Pancreas (tissue), 10 donors: ENCODE results near the gene IBA57. TPM values are rescaled to one million over a fixed set of nuclear protein-coding genes. Genes with fewer than 3 reads are reported as not detected.

Source experiments
- ATAC-seq, 4 donors: fragments of 200-7000 bp; cut with Tn5 transposase; one replicate each; pipeline versions ENCODE4 v1.8.0 to v1.9.1; 2020; ENCODE audit warnings: mild to moderate bottlenecking in 4 of 4, moderate library complexity in 4 of 4
- DNase-seq, 6 donors: peaks; one replicate each; pipeline ENCODE4 v3.0.0-alpha.2; 2020
- FAIRE-seq: peaks from 2 replicates; lab custom pipeline; 2012; peaks lifted over from hg19 to GRCh38; lab: Jason Lieb, UNC
- H3K27ac ChIP-seq, 4 donors: fragments of 200-600 bp; sonication (generic); 1 replicate in 3 of 4; 2 replicates in 1 of 4; pipeline versions ENCODE4 v1.5.0 to v1.8.0; 2020
- H3K27me3 ChIP-seq, 4 donors: fragments of 200-600 bp; one replicate each; pipeline ENCODE4 v1.8.0; 2021
- H3K36me3 ChIP-seq, 3 donors: fragments of 200-600 bp; sonication (generic) in 1 of 3; one replicate each; pipeline versions ENCODE4 v1.5.0 to v1.8.0; 2020 to 2021
- H3K4me1 ChIP-seq, 3 donors: fragments of 200-600 bp; one replicate each; pipeline ENCODE4 v1.8.0; 2021
- H3K4me3 ChIP-seq, 4 donors: fragments of 200-600 bp; sonication (generic) in 2 of 4; one replicate each; pipeline versions ENCODE4 v1.5.0 to v1.8.0; 2020 to 2021
- H3K9me3 ChIP-seq, 4 donors: fragments of 200-600 bp; one replicate each; pipeline ENCODE4 v1.8.0; 2021
- WGBS, 2 donors: extraction: QIAGEN DNeasy Blood & Tissue Kit; methylation state at CpG; one replicate each; pipeline ENCODE4 v1.1.7; 2013; 5-methylcytosine and 5-hydroxymethylcytosine counted together
- intact Hi-C, 3 donors: fragments of 100-400 bp; cut with DNase I; formaldehyde crosslinking; loops; one replicate each; pipeline versions ENCODE4 v1.11.1 to v1.14.2; 2022
- polyA plus RNA-seq, 2 donors: library from polyadenylated mRNA; stranded (reverse); fragments of 200-250 nt; gene quantifications; one replicate each; pipeline ENCODE4 v1.2.3, GENCODE V29; 2013
- total RNA-seq, 6 donors: library from RNA; stranded (reverse); fragmentation: NEBNext Ultra II Directional in 4 of 6; extraction: Animal tissue kit (Norgen Biotek cat#: 25700) in 4 of 6; gene quantifications; one replicate each; pipeline versions ENCODE4 v1.2.1 to v1.2.4, GENCODE V29; 2021 to 2023
- TF ChIP-seq, protein P1 (sequence below), 4 donors: fragments of 200-600 bp; sonication (generic) in 3 of 4; IDR thresholded peaks; one replicate each; pipeline versions ENCODE4 v1.5.0 to v1.8.0; 2021; ENCODE audit warnings: antibody characterized with exemption in 4 of 4
- donor health status: healthy with polysubstance abuse.
- donor health status: DM: no; HTN: no; CAD: no; lungs with moderate emphysema.
- donor health status: DM: no; HTN: no; CAD: no.
- donor health status: control.
- donor health status: control.
- donor health status: Bipolar disorder and iron deficiency.
- donor health status: DM: yes; HTN: yes; CAD: no.
- donor health status: DM: no; HTN: no; CAD: no.
- donor health status: DM: no; HTN: no; CAD: no.
- donor health status: DM: yes; HTN: yes; CAD: no.

Gene IBA57
- total and polyA plus RNA-seq, 8 donors = 2.4 to 14.4 (median 7.0) TPM

GRCh38 chr1:228140724-228141225 is 24.8 kb upstream of the IBA57 start:
- peak in 3 of 6 donors; percentile 38 to 72 (median 63) for DNase-seq
- H3K27ac ChIP-seq = peak overlapping the region; percentile 87 to 96 (median 92)
- H3K9me3 ChIP-seq = no peaks in the 10 kb centered on the region
- intact Hi-C loops = no loop called here
- TF ChIP-seq, protein P1, sequence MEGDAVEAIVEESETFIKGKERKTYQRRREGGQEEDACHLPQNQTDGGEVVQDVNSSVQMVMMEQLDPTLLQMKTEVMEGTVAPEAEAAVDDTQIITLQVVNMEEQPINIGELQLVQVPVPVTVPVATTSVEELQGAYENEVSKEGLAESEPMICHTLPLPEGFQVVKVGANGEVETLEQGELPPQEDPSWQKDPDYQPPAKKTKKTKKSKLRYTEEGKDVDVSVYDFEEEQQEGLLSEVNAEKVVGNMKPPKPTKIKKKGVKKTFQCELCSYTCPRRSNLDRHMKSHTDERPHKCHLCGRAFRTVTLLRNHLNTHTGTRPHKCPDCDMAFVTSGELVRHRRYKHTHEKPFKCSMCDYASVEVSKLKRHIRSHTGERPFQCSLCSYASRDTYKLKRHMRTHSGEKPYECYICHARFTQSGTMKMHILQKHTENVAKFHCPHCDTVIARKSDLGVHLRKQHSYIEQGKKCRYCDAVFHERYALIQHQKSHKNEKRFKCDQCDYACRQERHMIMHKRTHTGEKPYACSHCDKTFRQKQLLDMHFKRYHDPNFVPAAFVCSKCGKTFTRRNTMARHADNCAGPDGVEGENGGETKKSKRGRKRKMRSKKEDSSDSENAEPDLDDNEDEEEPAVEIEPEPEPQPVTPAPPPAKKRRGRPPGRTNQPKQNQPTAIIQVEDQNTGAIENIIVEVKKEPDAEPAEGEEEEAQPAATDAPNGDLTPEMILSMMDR (IDR thresholded peaks at IDR 0.05) = no peak
- peaks cover 11 to 25% (median 25%) of the 10 kb centered on the region in 3 donors for H3K4me1 ChIP-seq
- no peak for ATAC-seq
- peak overlapping the region; percentile 74 to 97 (median 82) for H3K4me3 ChIP-seq
- FAIRE-seq = no peak
- WGBS, 2 donors = 2 to 3% methylated on average over 25 of the region's 25 CpGs
- H3K27me3 ChIP-seq = no peaks in the 10 kb centered on the region
- H3K36me3 ChIP-seq = no peaks in the 10 kb centered on the region

DNA sequence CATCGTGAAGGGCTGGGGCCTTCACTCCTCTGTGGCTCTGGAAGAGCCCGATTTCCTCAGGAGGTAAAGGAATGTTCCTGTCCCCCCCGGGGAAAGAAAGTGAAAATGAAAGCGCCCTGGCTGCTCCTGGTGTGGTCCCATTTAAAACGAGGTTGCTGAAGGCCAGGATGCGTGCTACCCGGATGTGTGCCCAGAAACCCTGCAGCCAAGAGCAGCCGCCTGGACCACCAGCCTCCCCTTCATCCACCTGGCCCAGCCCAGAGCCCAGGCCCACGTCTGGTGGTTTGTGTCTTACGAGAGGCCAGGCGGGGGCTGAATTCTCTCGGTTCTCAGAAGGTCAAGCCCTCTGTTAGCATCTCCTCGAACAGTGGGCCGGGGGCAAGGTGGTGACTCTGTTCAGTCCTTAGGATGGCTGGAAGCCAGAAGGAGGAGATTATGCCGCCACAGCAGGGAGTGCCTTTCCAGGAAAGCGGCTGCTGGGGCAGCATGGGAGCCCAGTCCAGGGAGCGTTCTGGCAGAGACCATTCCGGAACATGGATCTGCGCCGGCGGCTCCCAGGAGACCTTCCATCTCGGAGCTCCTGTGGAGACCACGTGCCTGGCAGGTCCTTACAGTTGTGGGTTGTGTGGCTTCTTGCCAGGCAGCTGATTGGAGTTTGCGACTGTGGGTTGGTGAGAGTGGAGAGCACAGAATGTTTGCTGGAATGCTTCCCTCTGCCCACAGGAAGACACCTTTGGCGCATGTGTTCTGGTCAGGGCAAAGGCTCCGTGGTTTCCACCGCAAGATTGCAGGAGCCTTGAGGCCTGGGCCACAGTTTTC is 24.2 kb upstream of the IBA57 start:
- TF ChIP-seq, protein P1 (IDR thresholded peaks at IDR 0.05) = no peak
- H3K4me1 ChIP-seq = peaks cover 11 to 25% (median 25%) of the 10 kb centered on the region in 3 donors
- no peaks in the 10 kb centered on the region for H3K36me3 ChIP-seq
- H3K27ac ChIP-seq = peak overlapping the region; percentile 87 to 96 (median 92)
- intact Hi-C loops = no loop called here
- no peaks in the 10 kb centered on the region for H3K27me3 ChIP-seq
- H3K9me3 ChIP-seq = no peaks in the 10 kb centered on the region
- WGBS, 2 donors = 11 to 16% methylated on average over 27 of the region's 27 CpGs
- no peak for FAIRE-seq
- H3K4me3 ChIP-seq = peak overlapping the region; percentile 74 to 97 (median 82)
- peak in 3 of 4 donors; percentile 1 to 3 (median 2) for ATAC-seq
- peak; percentile 55 to 88 (median 71) for DNase-seq

GRCh38 chr1:228142155-228142691 is 23.4 kb upstream of the IBA57 start:
- Histone ChIP-seq H3K27me3 (no peaks in the 10 kb centered on the region), H3K27ac (peak overlapping the region; percentile 87 to 96 (median 92)), H3K4me3 (peak overlapping the region in 2 of 4 donors; percentile 79 to 97), H3K4me1 (peaks cover 11 to 25% (median 25%) of the 10 kb centered on the region in 3 donors), H3K9me3 (no peaks in the 10 kb centered on the region), H3K36me3 (peaks cover 0 to 2% (median 0%) of the 10 kb centered on the region in 3 donors)
- 58 to 62% methylated on average over 16 of the region's 16 CpGs for WGBS, 2 donors
- intact Hi-C loops = no loop called here
- DNase-seq (peak in 4 of 6 donors; percentile 19 to 76 (median 37)), ATAC-seq (no peak), FAIRE-seq (no peak)
- TF ChIP-seq, protein P1 (IDR thresholded peaks at IDR 0.05) = no peak

DNA sequence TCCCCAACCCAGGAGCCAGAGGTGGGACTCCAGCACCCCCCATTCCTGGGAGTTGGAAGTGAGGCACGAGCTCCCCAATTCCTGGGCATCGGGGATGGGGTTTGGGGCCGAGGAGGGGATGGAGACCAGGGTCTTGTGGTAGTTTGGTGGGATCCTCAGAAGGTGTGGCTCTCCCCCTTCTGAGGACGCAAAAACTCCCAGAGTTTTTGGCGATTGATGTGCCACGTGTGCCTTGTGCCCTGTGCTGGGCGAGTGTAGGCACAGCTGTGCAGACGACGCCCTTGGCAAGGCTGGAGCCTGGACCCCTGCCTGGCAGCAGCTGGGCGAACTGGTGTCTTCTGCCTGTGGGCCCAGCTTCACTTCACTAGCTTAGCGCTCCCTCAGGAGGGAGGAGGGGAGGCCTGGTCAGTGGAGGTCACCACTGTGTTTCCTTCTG is 22.9 kb upstream of the IBA57 start:
- Histone ChIP-seq H3K9me3 (no peaks in the 10 kb centered on the region), H3K27me3 (no peaks in the 10 kb centered on the region), H3K4me3 (no peak overlapping the region), H3K27ac (no peak overlapping the region), H3K36me3 (peaks cover 0 to 7% (median 0%) of the 10 kb centered on the region in 3 donors), H3K4me1 (peaks cover 11 to 25% (median 25%) of the 10 kb centered on the region in 3 donors)
- intact Hi-C loops = no loop called here
- TF ChIP-seq, protein P1 (IDR thresholded peaks at IDR 0.05) = no peak
- DNase-seq (peak in 4 of 6 donors; percentile 17 to 63 (median 34)), ATAC-seq (no peak), FAIRE-seq (no peak)
- WGBS, 2 donors = 50 to 57% methylated on average over 11 of the region's 11 CpGs
